ENCODE results near the gene IKZF1.

IKZF1 gene

GRCh38 chr7:50310956-50311355 is 6.4 kb downstream of the IKZF1 start:
- Histone ChIP-seq H3K9ac (ENCODE audit: low read depth, low read length) (no peak overlapping the region), H3K9me3 (ENCODE audit: insufficient read depth, low read depth, low read length) (no peaks in the 10 kb centered on the region), H3K36me3 (ENCODE audit: insufficient read depth, low read length) (no peaks in the 10 kb centered on the region), H3K27me3 (ENCODE audit: insufficient read depth, low read length) (peaks cover 32% of the 10 kb centered on the region), H3K27ac (ENCODE audit: low read depth, low read length) (no peak overlapping the region), H3K4me1 (ENCODE audit: insufficient read depth, low read length) (peaks cover 43% of the 10 kb centered on the region), H3K4me3 (ENCODE audit: low read length) (no peak overlapping the region)
- 93% methylated on average over 1 of the region's 1 CpG for WGBS

- Histone ChIP-seq H3K9me3 (ENCODE audit: insufficient read depth, low read depth, low read length) (no peaks in the 10 kb centered on the region), H3K4me3 (ENCODE audit: low read length) (no peak overlapping the region), H3K36me3 (ENCODE audit: insufficient read depth, low read length) (no peaks in the 10 kb centered on the region), H3K27ac (ENCODE audit: low read depth, low read length) (no peak overlapping the region), H3K27me3 (ENCODE audit: insufficient read depth, low read length) (peaks cover 16% of the 10 kb centered on the region; the same call in 1 of the 2 replicates), H3K9ac (ENCODE audit: low read depth, low read length) (no peak overlapping the region), H3K4me1 (ENCODE audit: insufficient read depth, low read length) (peaks cover 47% of the 10 kb centered on the region)
- WGBS: 71% methylated on average over 10 of the region's 10 CpGs
Observed at GRCh38 chr7:50312250-50313162, 8.0 kb downstream of the IKZF1 start.

GRCh38 chr7:50314836-50315592 is 10.5 kb downstream of the IKZF1 start:
- H3K9ac ChIP-seq (ENCODE audit: low read depth, low read length): no peak overlapping the region
- no peaks in the 10 kb centered on the region for H3K9me3 ChIP-seq (ENCODE audit: insufficient read depth, low read depth, low read length)
- H3K4me1 ChIP-seq (ENCODE audit: insufficient read depth, low read length): peaks cover 42% of the 10 kb centered on the region
- H3K27me3 ChIP-seq (ENCODE audit: insufficient read depth, low read length): no peaks in the 10 kb centered on the region
- H3K4me3 ChIP-seq (ENCODE audit: low read length): no peak overlapping the region
- H3K36me3 ChIP-seq (ENCODE audit: insufficient read depth, low read length): no peaks in the 10 kb centered on the region
- WGBS: 46% methylated on average over 11 of the region's 11 CpGs
- H3K27ac ChIP-seq (ENCODE audit: low read depth, low read length): no peak overlapping the region

DNA sequence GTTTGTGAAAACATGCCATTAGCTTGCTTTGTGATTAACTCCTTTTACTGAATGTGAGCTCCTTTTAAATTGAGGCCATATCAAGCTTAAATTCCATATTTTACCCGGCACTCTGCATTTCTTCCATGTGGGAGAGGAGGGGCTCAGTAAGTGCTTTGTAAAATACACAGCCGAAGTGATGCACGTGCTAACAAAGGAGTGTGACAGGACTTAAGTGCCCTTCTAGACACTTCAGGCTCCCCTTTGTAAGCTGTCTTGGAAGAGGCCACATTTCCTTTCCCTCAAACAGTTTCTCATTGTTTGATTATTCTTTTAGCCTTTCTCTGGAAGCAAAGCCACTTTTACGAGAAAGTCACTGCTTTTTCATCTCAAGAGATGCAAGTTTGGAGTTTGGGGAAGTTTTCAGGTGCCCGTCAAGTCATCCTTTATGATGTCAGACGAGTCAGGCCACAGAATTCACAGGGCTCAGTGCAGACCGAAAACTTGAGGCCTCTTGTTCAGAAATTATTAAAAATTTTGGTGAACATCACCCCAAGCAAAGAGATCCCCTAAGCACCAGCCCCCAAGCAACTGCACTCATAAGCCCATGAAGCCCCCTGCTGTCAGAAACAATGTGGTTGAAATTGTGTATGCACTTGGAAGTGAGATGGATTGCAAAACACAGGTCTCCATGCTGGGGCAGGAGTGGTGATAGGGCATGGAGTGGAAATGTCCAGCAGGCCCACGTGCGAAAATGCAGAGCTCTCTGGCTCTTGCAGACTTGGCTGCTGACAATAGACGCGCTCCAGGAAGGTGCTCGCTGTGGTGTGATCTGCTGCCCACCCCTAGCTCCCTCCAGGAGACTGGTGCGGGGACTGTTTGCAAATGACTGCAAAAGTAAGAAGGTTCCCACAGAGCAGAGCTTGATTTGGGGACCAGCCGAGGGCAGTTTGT is 11.5 kb downstream of the IKZF1 start:
- H3K9ac ChIP-seq (ENCODE audit: low read depth, low read length): no peak overlapping the region
- H3K36me3 ChIP-seq (ENCODE audit: insufficient read depth, low read length): no peaks in the 10 kb centered on the region
- H3K9me3 ChIP-seq (ENCODE audit: insufficient read depth, low read depth, low read length): no peaks in the 10 kb centered on the region
- no peaks in the 10 kb centered on the region for H3K27me3 ChIP-seq (ENCODE audit: insufficient read depth, low read length)
- peaks cover 37% of the 10 kb centered on the region for H3K4me1 ChIP-seq (ENCODE audit: insufficient read depth, low read length)
- H3K27ac ChIP-seq (ENCODE audit: low read depth, low read length): no peak overlapping the region
- whole genome bisulfite sequencing: 58% methylated on average over 14 of the region's 14 CpGs
- no peak overlapping the region for H3K4me3 ChIP-seq (ENCODE audit: low read length)

GRCh38 chr7:50317221-50317678 is 12.7 kb downstream of the IKZF1 start:
- WGBS: 93% methylated on average over 7 of the region's 7 CpGs
- H3K36me3 ChIP-seq (ENCODE audit: insufficient read depth, low read length): no peaks in the 10 kb centered on the region
- no peak overlapping the region for H3K4me3 ChIP-seq (ENCODE audit: low read length)
- no peak overlapping the region for H3K27ac ChIP-seq (ENCODE audit: low read depth, low read length)
- H3K9me3 ChIP-seq (ENCODE audit: insufficient read depth, low read depth, low read length): no peaks in the 10 kb centered on the region
- no peak overlapping the region for H3K9ac ChIP-seq (ENCODE audit: low read depth, low read length)
- H3K27me3 ChIP-seq (ENCODE audit: insufficient read depth, low read length): no peaks in the 10 kb centered on the region
- H3K4me1 ChIP-seq (ENCODE audit: insufficient read depth, low read length): peaks cover 36% of the 10 kb centered on the region

DNA sequence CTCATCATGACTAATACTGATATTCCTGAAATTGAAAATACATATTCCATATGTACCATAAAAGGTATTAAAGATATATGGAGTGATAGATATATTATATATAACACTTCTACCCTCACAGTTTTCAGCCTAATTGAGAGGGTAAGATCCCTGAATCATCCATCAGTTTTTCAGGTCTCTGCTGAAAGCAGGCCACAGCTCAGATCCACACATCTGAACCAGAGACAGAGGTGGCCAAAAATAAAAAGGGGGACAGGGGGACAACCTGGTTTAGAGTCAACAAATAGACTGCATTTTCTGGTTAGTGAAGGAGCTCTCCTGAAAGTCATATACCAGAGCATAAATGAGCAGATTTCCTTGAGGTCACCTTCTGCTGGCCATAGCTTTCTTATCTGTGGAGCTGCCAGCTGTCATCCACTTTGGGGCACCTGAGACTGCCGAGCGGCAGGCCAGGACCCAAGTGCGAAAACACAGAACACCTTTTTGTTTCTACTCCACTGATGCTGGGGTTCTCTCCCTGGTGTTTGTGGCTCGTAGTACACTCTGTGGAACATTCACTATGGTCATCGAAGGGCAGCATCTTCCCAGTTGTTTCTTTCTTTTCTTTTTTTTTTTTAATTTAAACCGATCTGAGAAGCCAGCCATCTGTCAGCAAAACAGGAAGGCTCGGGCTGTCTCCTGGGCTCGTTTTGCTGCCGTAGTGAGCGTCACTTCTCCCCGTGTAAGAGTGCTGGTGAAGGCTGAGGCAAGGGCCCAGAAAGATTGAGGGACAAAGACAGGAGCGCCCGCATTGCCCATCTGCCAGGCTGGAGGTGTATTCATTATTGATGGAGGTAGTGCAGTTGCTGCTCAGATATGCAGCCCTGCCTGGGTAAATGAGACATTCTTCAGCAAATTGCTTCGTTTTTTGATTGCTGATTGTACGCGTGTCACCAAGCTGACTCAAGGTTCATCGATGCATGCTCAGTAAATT is 13.5 kb downstream of the IKZF1 start:
- Histone ChIP-seq H3K9me3 (ENCODE audit: insufficient read depth, low read depth, low read length) (no peaks in the 10 kb centered on the region), H3K27ac (ENCODE audit: low read depth, low read length) (no peak overlapping the region), H3K4me1 (ENCODE audit: insufficient read depth, low read length) (peaks cover 29% of the 10 kb centered on the region), H3K36me3 (ENCODE audit: insufficient read depth, low read length) (no peaks in the 10 kb centered on the region), H3K27me3 (ENCODE audit: insufficient read depth, low read length) (no peaks in the 10 kb centered on the region), H3K4me3 (ENCODE audit: low read length) (no peak overlapping the region), H3K9ac (ENCODE audit: low read depth, low read length) (no peak overlapping the region)
- WGBS: 94% methylated on average over 17 of the region's 17 CpGs

GRCh38 chr7:50321487-50322067 is 17.1 kb downstream of the IKZF1 start:
- H3K4me1 ChIP-seq (ENCODE audit: insufficient read depth, low read length): peaks cover 5% of the 10 kb centered on the region; the same call in 1 of the 2 replicates
- H3K9me3 ChIP-seq (ENCODE audit: insufficient read depth, low read depth, low read length): no peaks in the 10 kb centered on the region
- no peak overlapping the region for H3K4me3 ChIP-seq (ENCODE audit: low read length)
- H3K9ac ChIP-seq (ENCODE audit: low read depth, low read length): no peak overlapping the region
- H3K27ac ChIP-seq (ENCODE audit: low read depth, low read length): no peak overlapping the region
- 80% methylated on average over 3 of the region's 6 CpGs for WGBS
- no peaks in the 10 kb centered on the region for H3K27me3 ChIP-seq (ENCODE audit: insufficient read depth, low read length)
- no peaks in the 10 kb centered on the region for H3K36me3 ChIP-seq (ENCODE audit: insufficient read depth, low read length)

GRCh38 chr7:50324113-50324512 is 19.6 kb downstream of the IKZF1 start:
- H3K36me3 ChIP-seq (ENCODE audit: insufficient read depth, low read length): no peaks in the 10 kb centered on the region
- H3K4me3 ChIP-seq (ENCODE audit: low read length): no peak overlapping the region
- no peaks in the 10 kb centered on the region for H3K27me3 ChIP-seq (ENCODE audit: insufficient read depth, low read length)
- no peak overlapping the region for H3K9ac ChIP-seq (ENCODE audit: low read depth, low read length)
- WGBS: 90% methylated on average over 3 of the region's 3 CpGs
- no peaks in the 10 kb centered on the region for H3K9me3 ChIP-seq (ENCODE audit: insufficient read depth, low read depth, low read length)
- 0 out of 2 replicates have a peak, but pooled peaks cover 1% of the 10 kb centered on the region for H3K4me1 ChIP-seq (ENCODE audit: insufficient read depth, low read length)
- no peak overlapping the region for H3K27ac ChIP-seq (ENCODE audit: low read depth, low read length)

- 96% methylated on average over 10 of the region's 10 CpGs for WGBS
- Histone ChIP-seq H3K36me3 (ENCODE audit: insufficient read depth, low read length) (no peaks in the 10 kb centered on the region), H3K4me3 (ENCODE audit: low read length) (no peak overlapping the region), H3K27me3 (ENCODE audit: insufficient read depth, low read length) (no peaks in the 10 kb centered on the region), H3K9me3 (ENCODE audit: insufficient read depth, low read depth, low read length) (no peaks in the 10 kb centered on the region), H3K9ac (ENCODE audit: low read depth, low read length) (no peak overlapping the region), H3K27ac (ENCODE audit: low read depth, low read length) (no peak overlapping the region), H3K4me1 (ENCODE audit: insufficient read depth, low read length) (peaks cover 9% of the 10 kb centered on the region; the same call in 1 of the 2 replicates)
Observed at GRCh38 chr7:50327443-50327842, 22.9 kb downstream of the IKZF1 start.
